Measurements from ENCODE around the gene KNTC1. TPM values are rescaled to one million over a fixed set of nuclear protein-coding genes. Genes with fewer than 3 reads are reported as not detected.
"Not testable (repeated sequence)": the region's sequence is repeated elsewhere in the genome, so short reads cannot be mapped to it uniquely, and the experiment has no call there.

Gene KNTC1
- total and polyA plus RNA-seq, 2 of the 8 experiments (the other 6 are each of a cell fraction or from before 2014, with no cell fraction given), result 52.7 to 80.2 TPM

- not testable (repeated sequence) for H2BK120ac ChIP-seq (replicated peaks; ENCODE audit: low read depth, low read length); H3K79me2 ChIP-seq (ENCODE audit: control insufficient read depth in 1 of 2, insufficient read depth in 2 of 2, low read length in 2 of 2); H2AFZ ChIP-seq (ENCODE audit: low read length); H3K27me3 ChIP-seq (replicated peaks in 1 of 4; ENCODE audit: control insufficient read depth in 3 of 4, extremely low read depth in 1 of 4, insufficient read depth in 3 of 4, low read length in 3 of 4); H3K9me3 ChIP-seq (ENCODE audit: insufficient read depth in 2 of 2, low read depth in 1 of 2, low read length in 1 of 2); H3K56ac ChIP-seq (replicated peaks; ENCODE audit: insufficient read length, low read depth, low read length); H3K9ac ChIP-seq (replicated peaks in 1 of 4; ENCODE audit: extremely low read depth in 1 of 4, low read depth in 3 of 4, low read length in 3 of 4); H3K4me1 ChIP-seq (replicated peaks in 1 of 4; ENCODE audit: control insufficient read depth in 3 of 4, insufficient read depth in 4 of 4, low read length in 3 of 4); H2BK12ac ChIP-seq (ENCODE audit: low read depth, low read length); H3K4me2 ChIP-seq (ENCODE audit: insufficient read depth in 1 of 2, low read depth in 2 of 2, low read length in 2 of 2); H2BK15ac ChIP-seq (ENCODE audit: low read length); H2BK5ac ChIP-seq (ENCODE audit: low read depth, low read length); H4K5ac ChIP-seq (ENCODE audit: insufficient read length, low read depth, low read length); H3K18ac ChIP-seq (ENCODE audit: extremely low read depth, low read length); H3K4me3 ChIP-seq (ENCODE audit: extremely low read depth in 1 of 4, insufficient read depth in 2 of 4, low read depth in 3 of 4, low read length in 4 of 4); H2BK20ac ChIP-seq (ENCODE audit: low read length); H4K20me1 ChIP-seq (replicated peaks in 1 of 2; ENCODE audit: control insufficient read depth in 1 of 2, insufficient read depth in 2 of 2, low read length in 2 of 2); DNase-seq (ENCODE audit: low read depth in 1 of 2, low spot score in 2 of 2); H3K23me2 ChIP-seq (ENCODE audit: low read depth, low read length); H3K4ac ChIP-seq (replicated peaks; ENCODE audit: insufficient read length, low read depth, low read length); FAIRE-seq; H3K23ac ChIP-seq (ENCODE audit: insufficient read length); H3K27ac ChIP-seq (ENCODE audit: low read depth, low read length); H4K8ac ChIP-seq (ENCODE audit: extremely low read depth, insufficient read depth, low read length); H3K14ac ChIP-seq (ENCODE audit: insufficient read length); H2AK5ac ChIP-seq (ENCODE audit: low read depth, low read length); H4K91ac ChIP-seq (replicated peaks; ENCODE audit: insufficient read length, low read length); H3K79me1 ChIP-seq (ENCODE audit: low read depth, low read length)
- POLR2A ChIA-PET (ENCODE audit: partially characterized antibody), result interaction anchor here (0.7 to 47.9 kb wide), 7 partner anchors 9 to 42 kb away, joined by 3 to 1221 read pairs (median 7); partner anchors contain the start of genes KNTC1, RSRC2 and ZCCHC8
- peak; percentile 21; the same call in 1 of the 2 replicates for TF ChIP-seq KDM1A (IDR thresholded peaks at IDR 0.05; ENCODE audit: borderline replicate concordance, low read length)
- 100% methylated on average over 1 of the region's 1 CpG; no CpG with 5 or more reads in 1 of the 2 experiments for WGBS, 2 experiments (ENCODE audit: extremely low coverage in 1 of 2, insufficient coverage in 1 of 2, insufficient read length in 1 of 2, insufficient replicate concordance in 2 of 2, low coverage in 1 of 2, low lambda C conversion rate in 2 of 2, missing lambda C conversion rate in 1 of 2)
- H3K36me3 ChIP-seq (ENCODE audit: control insufficient read depth in 2 of 4, insufficient read depth in 4 of 4, low read length in 3 of 4), result peaks cover 10 to 84% (median 51%) of the 10 kb centered on the region in 4 experiments
- CTCF ChIA-PET (ENCODE audit: partially characterized antibody), result interaction anchor here (0.6 to 2.5 kb wide), 5 partner anchors 11 to 294 kb away, joined by 3 to 8 read pairs (median 3); no protein-coding TSS in a partner anchor
Measured at GRCh38 chr12:122484385-122484784, 42.7 kb upstream of the KNTC1 start.
